NOMO-1 (cell line): Measurements from ENCODE around the gene PALB2.
"Not testable (repeated sequence)": the region's sequence is repeated elsewhere in the genome, so short reads cannot be mapped to it uniquely, and the experiment has no call there.

Source experiments
- DNase-seq, 2 experiments: peaks; one replicate each; lab custom pipeline; 2025; ENCODE audit not compliant: unreplicated experiment in 2 of 2; lab: John Stamatoyannopoulos, UW

The PALB2 gene

GRCh38 chr16:23650674-23651416 lies 9.7 kb upstream of the PALB2 start:
- DNase-seq: no peak

- no peak for DNase-seq
Measured at GRCh38 chr16:23642246-23642774, 1.2 kb upstream of the PALB2 start.

GRCh38 chr16:23640615-23640930 lies 537 bp downstream of the PALB2 start:
- peak in 1 of 2 experiments; percentile 6 for DNase-seq

- DNase-seq: no peak
Measured at GRCh38 chr16:23635958-23636357, 5.2 kb downstream of the PALB2 start.

- DNase-seq: no peak
Measured at GRCh38 chr16:23634461-23635036, 6.6 kb downstream of the PALB2 start.

GRCh38 chr16:23631874-23632273 lies 9.2 kb downstream of the PALB2 start:
- DNase-seq: not testable (repeated sequence)

- no peak for DNase-seq
Measured at GRCh38 chr16:23629516-23629915, 11.6 kb downstream of the PALB2 start.

GRCh38 chr16:23624092-23624491 lies 17.0 kb downstream of the PALB2 start:
- DNase-seq: no peak

GRCh38 chr16:23615805-23616204 lies 25.3 kb downstream of the PALB2 start:
- no peak for DNase-seq

- no peak for DNase-seq
Measured at GRCh38 chr16:23611936-23612335, 29.2 kb downstream of the PALB2 start.

- not testable (repeated sequence) for DNase-seq
Measured at GRCh38 chr16:23610905-23611304, 30.2 kb downstream of the PALB2 start.

- DNase-seq: no peak
Measured at GRCh38 chr16:23609929-23610328, 31.2 kb downstream of the PALB2 start.

GRCh38 chr16:23608194-23608593 lies 32.9 kb downstream of the PALB2 start:
- DNase-seq: no peak

- DNase-seq: no peak
Measured at GRCh38 chr16:23607726-23608125, 33.4 kb downstream of the PALB2 start.

- DNase-seq: peak; percentile 25 to 47
Measured at GRCh38 chr16:23597003-23597756, 43.9 kb downstream of the PALB2 start.

- DNase-seq: peak; percentile 84 to 89
Measured at GRCh38 chr16:23595951-23596720, 45.0 kb downstream of the PALB2 start, which contains the start of gene NDUFAB1. Gene NDUFAB1, minus strand, starts transcription at chr16:23596316. Its CDS starts 26 bp downstream, at chr16:23596290.

- DNase-seq: no peak
Measured at GRCh38 chr16:23595246-23595950, 45.7 kb downstream of the PALB2 start.

- no peak for DNase-seq
Measured at GRCh38 chr16:23594186-23594585, 46.9 kb downstream of the PALB2 start.

GRCh38 chr16:23590181-23590580 lies 50.9 kb downstream of the PALB2 start:
- DNase-seq: no peak

GRCh38 chr16:23587726-23588125 lies 53.4 kb downstream of the PALB2 start:
- DNase-seq: no peak
